ENCODE results near the gene NEU2. TPM values are rescaled to one million over a fixed set of nuclear protein-coding genes. Genes with fewer than 3 reads are reported as not detected.

NEU2 gene
- polyA plus RNA-seq, 2 of the 4 experiments (the other 2 are of a cell fraction), result not detected

DNA sequence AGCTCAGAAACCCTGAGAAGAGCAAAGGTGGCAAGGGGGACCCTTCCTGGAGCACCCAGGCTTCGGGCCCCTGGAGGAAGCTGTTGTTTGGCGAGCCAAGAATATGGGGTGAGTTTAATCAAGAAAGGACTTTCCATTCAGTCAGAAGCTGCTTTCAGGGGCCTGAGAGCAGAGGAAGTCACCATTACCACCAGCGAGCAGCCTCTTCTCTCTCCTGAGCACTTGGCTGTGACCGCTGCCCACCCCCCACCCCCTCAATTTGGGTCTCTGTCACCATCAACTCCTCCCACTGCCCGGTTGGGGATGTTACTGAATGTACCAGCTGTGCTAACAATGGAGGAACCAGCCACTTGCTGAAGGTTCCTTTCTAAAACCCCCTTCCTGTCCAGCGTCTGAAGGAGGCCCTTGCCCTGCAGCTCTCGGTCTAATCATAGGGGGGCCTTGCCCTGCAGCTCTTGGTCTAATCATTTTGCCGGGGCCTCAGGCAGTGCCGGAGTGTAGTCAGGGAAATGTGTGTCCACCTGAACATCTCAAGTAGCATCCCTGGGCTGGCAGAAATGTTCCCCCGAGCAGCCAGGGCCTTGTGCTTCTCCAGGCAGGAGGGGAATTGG lies 28.6 kb downstream of the NEU2 start:
- ATAC-seq, result no peak
- 78% methylated on average over 10 of the region's 10 CpGs for WGBS (ENCODE audit: missing lambda C conversion rate)
- no peaks in the 10 kb centered on the region for H3K4me1 ChIP-seq
- no peak overlapping the region for H3K4me2 ChIP-seq
- H3K4me3 ChIP-seq, result no peak overlapping the region
- FAIRE-seq, result no peak
- no peaks in the 10 kb centered on the region for H3K9me3 ChIP-seq
- no peak overlapping the region for H3K27ac ChIP-seq
- POLR2A ChIA-PET, result no interaction called here
- CTCF ChIA-PET, result interaction anchor here (0.8 to 2.0 kb wide), 5 partner anchors 9 to 163 kb away, joined by 3 to 4 read pairs (median 3); no protein-coding TSS in a partner anchor
- TF ChIP-seq, protein P1, sequence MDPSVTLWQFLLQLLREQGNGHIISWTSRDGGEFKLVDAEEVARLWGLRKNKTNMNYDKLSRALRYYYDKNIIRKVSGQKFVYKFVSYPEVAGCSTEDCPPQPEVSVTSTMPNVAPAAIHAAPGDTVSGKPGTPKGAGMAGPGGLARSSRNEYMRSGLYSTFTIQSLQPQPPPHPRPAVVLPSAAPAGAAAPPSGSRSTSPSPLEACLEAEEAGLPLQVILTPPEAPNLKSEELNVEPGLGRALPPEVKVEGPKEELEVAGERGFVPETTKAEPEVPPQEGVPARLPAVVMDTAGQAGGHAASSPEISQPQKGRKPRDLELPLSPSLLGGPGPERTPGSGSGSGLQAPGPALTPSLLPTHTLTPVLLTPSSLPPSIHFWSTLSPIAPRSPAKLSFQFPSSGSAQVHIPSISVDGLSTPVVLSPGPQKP (IDR thresholded peaks at IDR 0.05; ENCODE audit: low read depth, low read length), result no peak
- TF ChIP-seq RFX5 (IDR thresholded peaks at IDR 0.05), result no peak
- no peak for TF ChIP-seq ZFP36 (IDR thresholded peaks at IDR 0.05; ENCODE audit: borderline replicate concordance, partially characterized antibody)
- no peak for TF ChIP-seq ESRRA (IDR thresholded peaks at IDR 0.05; ENCODE audit: borderline replicate concordance, low read length)
- no peak for TF ChIP-seq CHD2 (IDR thresholded peaks at IDR 0.05; ENCODE audit: low read length, partially characterized antibody)
- no peak for TF ChIP-seq MAZ (IDR thresholded peaks at IDR 0.05; ENCODE audit: borderline replicate concordance, low read depth, low read length)
- no peak for TF ChIP-seq CTCF (IDR thresholded peaks at IDR 0.05)
- TF ChIP-seq ZSCAN20 (CRISPR knock-in tag; IDR thresholded peaks at IDR 0.05), result no peak
- no peak for TF ChIP-seq PHF8 (IDR thresholded peaks at IDR 0.05; ENCODE audit: borderline replicate concordance, low read depth)
- TF ChIP-seq, protein P2, sequence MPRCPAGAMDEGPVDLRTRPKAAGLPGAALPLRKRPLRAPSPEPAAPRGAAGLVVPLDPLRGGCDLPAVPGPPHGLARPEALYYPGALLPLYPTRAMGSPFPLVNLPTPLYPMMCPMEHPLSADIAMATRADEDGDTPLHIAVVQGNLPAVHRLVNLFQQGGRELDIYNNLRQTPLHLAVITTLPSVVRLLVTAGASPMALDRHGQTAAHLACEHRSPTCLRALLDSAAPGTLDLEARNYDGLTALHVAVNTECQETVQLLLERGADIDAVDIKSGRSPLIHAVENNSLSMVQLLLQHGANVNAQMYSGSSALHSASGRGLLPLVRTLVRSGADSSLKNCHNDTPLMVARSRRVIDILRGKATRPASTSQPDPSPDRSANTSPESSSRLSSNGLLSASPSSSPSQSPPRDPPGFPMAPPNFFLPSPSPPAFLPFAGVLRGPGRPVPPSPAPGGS (IDR thresholded peaks at IDR 0.05), result no peak
- no peak for TF ChIP-seq POLR2A (IDR thresholded peaks at IDR 0.05; ENCODE audit: low read length)
- TF ChIP-seq, protein P3, sequence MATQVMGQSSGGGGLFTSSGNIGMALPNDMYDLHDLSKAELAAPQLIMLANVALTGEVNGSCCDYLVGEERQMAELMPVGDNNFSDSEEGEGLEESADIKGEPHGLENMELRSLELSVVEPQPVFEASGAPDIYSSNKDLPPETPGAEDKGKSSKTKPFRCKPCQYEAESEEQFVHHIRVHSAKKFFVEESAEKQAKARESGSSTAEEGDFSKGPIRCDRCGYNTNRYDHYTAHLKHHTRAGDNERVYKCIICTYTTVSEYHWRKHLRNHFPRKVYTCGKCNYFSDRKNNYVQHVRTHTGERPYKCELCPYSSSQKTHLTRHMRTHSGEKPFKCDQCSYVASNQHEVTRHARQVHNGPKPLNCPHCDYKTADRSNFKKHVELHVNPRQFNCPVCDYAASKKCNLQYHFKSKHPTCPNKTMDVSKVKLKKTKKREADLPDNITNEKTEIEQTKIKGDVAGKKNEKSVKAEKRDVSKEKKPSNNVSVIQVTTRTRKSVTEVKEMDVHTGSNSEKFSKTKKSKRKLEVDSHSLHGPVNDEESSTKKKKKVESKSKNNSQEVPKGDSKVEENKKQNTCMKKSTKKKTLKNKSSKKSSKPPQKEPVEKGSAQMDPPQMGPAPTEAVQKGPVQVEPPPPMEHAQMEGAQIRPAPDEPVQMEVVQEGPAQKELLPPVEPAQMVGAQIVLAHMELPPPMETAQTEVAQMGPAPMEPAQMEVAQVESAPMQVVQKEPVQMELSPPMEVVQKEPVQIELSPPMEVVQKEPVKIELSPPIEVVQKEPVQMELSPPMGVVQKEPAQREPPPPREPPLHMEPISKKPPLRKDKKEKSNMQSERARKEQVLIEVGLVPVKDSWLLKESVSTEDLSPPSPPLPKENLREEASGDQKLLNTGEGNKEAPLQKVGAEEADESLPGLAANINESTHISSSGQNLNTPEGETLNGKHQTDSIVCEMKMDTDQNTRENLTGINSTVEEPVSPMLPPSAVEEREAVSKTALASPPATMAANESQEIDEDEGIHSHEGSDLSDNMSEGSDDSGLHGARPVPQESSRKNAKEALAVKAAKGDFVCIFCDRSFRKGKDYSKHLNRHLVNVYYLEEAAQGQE (IDR thresholded peaks at IDR 0.05), result no peak
- no peak for TF ChIP-seq SREBF2 (IDR thresholded peaks at IDR 0.05)
- no peak for TF ChIP-seq HDAC2 (IDR thresholded peaks at IDR 0.05)
- TF ChIP-seq CEBPB (IDR thresholded peaks at IDR 0.05), result no peak
- TF ChIP-seq ZNF302 (CRISPR knock-in tag; IDR thresholded peaks at IDR 0.05), result no peak
- TF ChIP-seq POLR2AphosphoS2 (conservative IDR thresholded peaks at IDR 0.05; ENCODE audit: low read length), result no peak
- TF ChIP-seq GATA3 (IDR thresholded peaks at IDR 0.05; ENCODE audit: borderline replicate concordance), result no peak
- TF ChIP-seq CBX2 (IDR thresholded peaks at IDR 0.05; ENCODE audit: borderline replicate concordance, low read depth), result no peak
- no peak for DNase-seq (ENCODE audit: low read depth in 1 of 2, low spot score in 1 of 2)

Measured in A549 (cell line).